Astrocyte (in vitro differentiated cells and primary cell): ENCODE results near the gene SERTAD3. TPM values are rescaled to one million over a fixed set of nuclear protein-coding genes. Genes with fewer than 3 reads are reported as not detected.
"Not testable (repeated sequence)": the region's sequence is repeated elsewhere in the genome, so short reads cannot be mapped to it uniquely, and the experiment has no call there.

Experiments
- DNase-seq: peaks from one replicate; pipeline ENCODE4 v3.0.0-alpha.2; 2010; ENCODE audit warnings: low read depth
- FAIRE-seq: peaks from 2 replicates; lab custom pipeline; 2011; peaks lifted over from hg19 to GRCh38; lab: Jason Lieb, UNC
- H2AFZ ChIP-seq: 2 replicates; pipeline ENCODE4 v1.6.0; 2012; ENCODE audit warnings: low read depth, low read length, inconsistent platforms
- H3K27ac ChIP-seq: 2 replicates; pipeline ENCODE4 v1.5.1; 2011; ENCODE audit warnings: low read depth, low read length, inconsistent platforms
- H3K27me3 ChIP-seq: 2 replicates; pipeline ENCODE4 v1.6.0; 2011; ENCODE audit warnings: low read length, inconsistent platforms; ENCODE audit not compliant: insufficient read depth
- H3K36me3 ChIP-seq: 2 replicates; pipeline ENCODE4 v1.5.1; 2011; ENCODE audit warnings: low read length, inconsistent platforms; ENCODE audit not compliant: insufficient read depth
- H3K4me1 ChIP-seq: 2 replicates; pipeline ENCODE4 v1.5.1; 2011; ENCODE audit warnings: low read length, inconsistent platforms; ENCODE audit not compliant: insufficient read depth
- H3K4me2 ChIP-seq: 2 replicates; pipeline ENCODE4 v1.6.0; 2012; ENCODE audit warnings: low read length, inconsistent platforms
- H3K4me3 ChIP-seq: 2 replicates; pipeline ENCODE4 v1.5.1; 2011; ENCODE audit warnings: low read depth, mild to moderate bottlenecking, low read length, inconsistent platforms; ENCODE audit not compliant: insufficient read depth
- H3K79me2 ChIP-seq: 2 replicates; pipeline ENCODE4 v1.6.0; 2012; ENCODE audit warnings: mild to moderate bottlenecking, low read length, inconsistent platforms; ENCODE audit not compliant: insufficient read depth
- H3K9ac ChIP-seq: 2 replicates; pipeline ENCODE4 v1.6.0; 2012; ENCODE audit warnings: mild to moderate bottlenecking, low read length, inconsistent platforms
- H3K9me3 ChIP-seq: 2 replicates; pipeline ENCODE4 v1.5.1; 2012; ENCODE audit warnings: low read depth, mild to moderate bottlenecking, low read length, inconsistent platforms; ENCODE audit not compliant: insufficient read depth
- H4K20me1 ChIP-seq: 2 replicates; pipeline ENCODE4 v1.6.0; 2012; ENCODE audit warnings: low read length, inconsistent platforms; ENCODE audit not compliant: insufficient read depth
- H3K27ac Mint-ChIP-seq: one replicate; pipeline ENCODE4 v1.8.0; 2021; ENCODE audit warnings: mild to moderate bottlenecking, mixed read lengths; ENCODE audit not compliant: unreplicated experiment
- H3K27me3 Mint-ChIP-seq: one replicate; pipeline ENCODE4 v1.8.0; 2021; ENCODE audit warnings: low read depth, mixed read lengths; ENCODE audit not compliant: unreplicated experiment
- H3K36me3 Mint-ChIP-seq: one replicate; pipeline ENCODE4 v1.8.0; 2021; ENCODE audit warnings: low read depth, mixed read lengths; ENCODE audit not compliant: unreplicated experiment
- H3K4me1 Mint-ChIP-seq: one replicate; pipeline ENCODE4 v1.8.0; 2021; ENCODE audit warnings: low read depth, mixed read lengths; ENCODE audit not compliant: unreplicated experiment
- H3K4me3 Mint-ChIP-seq: one replicate; pipeline ENCODE4 v1.8.0; 2021; ENCODE audit warnings: mild to moderate bottlenecking, moderate library complexity, mixed read lengths; ENCODE audit not compliant: unreplicated experiment
- H3K9me3 Mint-ChIP-seq: one replicate; pipeline ENCODE4 v1.8.0; 2021; ENCODE audit warnings: mild to moderate bottlenecking, mixed read lengths; ENCODE audit not compliant: unreplicated experiment
- CTCF ChIP-seq: IDR thresholded peaks from 2 replicates; pipeline ENCODE4 v1.5.1; 2011; ENCODE audit warnings: low read depth, mild to moderate bottlenecking, inconsistent platforms, low read length, moderate library complexity; ENCODE audit not compliant: insufficient read depth
- EZH2 ChIP-seq: IDR thresholded peaks from 2 replicates; pipeline ENCODE4 v1.6.1; 2012; ENCODE audit warnings: mild to moderate bottlenecking, low read length, inconsistent platforms; ENCODE audit not compliant: insufficient read depth
- total RNA-seq: library from RNA; stranded (reverse); gene quantifications from 2 replicates; pipeline ENCODE4 v1.2.1, GENCODE V29; 2021

Gene SERTAD3
- total RNA-seq, 1 donor from 2014 or later: 49.7 TPM

GRCh38 chr19:40438284-40438683 is 5.9 kb downstream of the SERTAD3 start:
- Histone ChIP-seq H3K27ac (no peak overlapping the region), H3K9ac (no peak overlapping the region), H3K27me3 (no peaks in the 10 kb centered on the region), H4K20me1 (peaks cover 31% of the 10 kb centered on the region), H3K4me2 (no peak overlapping the region), H2AFZ (no peak overlapping the region), H3K4me1 (peaks cover 14% of the 10 kb centered on the region), H3K79me2 (peaks cover 31% of the 10 kb centered on the region), H3K4me3 (no peak overlapping the region), H3K9me3 (no peaks in the 10 kb centered on the region), H3K36me3 (peaks cover 17% of the 10 kb centered on the region)
- H3K27ac Mint-ChIP-seq: no peak overlapping the region
- DNase-seq: no peak
- H3K4me3 Mint-ChIP-seq: peak overlapping the region; percentile 28
- H3K9me3 Mint-ChIP-seq: no peaks in the 10 kb centered on the region
- peaks cover 25% of the 10 kb centered on the region for H3K4me1 Mint-ChIP-seq
- H3K36me3 Mint-ChIP-seq: peaks cover 16% of the 10 kb centered on the region
- H3K27me3 Mint-ChIP-seq: no peaks in the 10 kb centered on the region
- TF ChIP-seq EZH2 (no peak), CTCF (no peak)
- FAIRE-seq: no peak

- DNase-seq: peak; percentile 81
- TF ChIP-seq CTCF (no peak), EZH2 (no peak)
- Mint-ChIP-seq H3K4me1 (peaks cover 11% of the 10 kb centered on the region), H3K4me3 (peak overlapping the region; percentile 80), H3K36me3 (no peaks in the 10 kb centered on the region), H3K27me3 (no peaks in the 10 kb centered on the region), H3K9me3 (no peaks in the 10 kb centered on the region), H3K27ac (peak overlapping the region; percentile 100)
- H3K79me2 ChIP-seq: no peaks in the 10 kb centered on the region
- no peaks in the 10 kb centered on the region for H3K27me3 ChIP-seq
- H3K36me3 ChIP-seq: no peaks in the 10 kb centered on the region
- H3K9me3 ChIP-seq: no peaks in the 10 kb centered on the region
- peak overlapping the region; percentile 83 for H2AFZ ChIP-seq
- H3K4me1 ChIP-seq: peaks cover 8% of the 10 kb centered on the region
- no peaks in the 10 kb centered on the region for H4K20me1 ChIP-seq
- no peak for FAIRE-seq
- H3K4me2 ChIP-seq: peak overlapping the region; percentile 81
- H3K27ac ChIP-seq: peak overlapping the region; percentile 85
- peak overlapping the region; percentile 87 for H3K9ac ChIP-seq
- H3K4me3 ChIP-seq: peak overlapping the region; percentile 55
Measured at GRCh38 chr19:40433391-40434216, 10.5 kb downstream of the SERTAD3 start.

GRCh38 chr19:40432760-40433159 is 11.4 kb downstream of the SERTAD3 start:
- H3K79me2 ChIP-seq, H3K36me3 Mint-ChIP-seq, H3K27me3 ChIP-seq, H2AFZ ChIP-seq, H3K27me3 Mint-ChIP-seq, DNase-seq, H3K4me1 ChIP-seq, H3K27ac ChIP-seq, H3K9me3 ChIP-seq, H3K36me3 ChIP-seq, H4K20me1 ChIP-seq, FAIRE-seq, H3K9me3 Mint-ChIP-seq: not testable (repeated sequence)
- H3K9ac ChIP-seq: peak overlapping the region; percentile 87
- H3K4me3 Mint-ChIP-seq: peak overlapping the region; percentile 80
- peak overlapping the region; percentile 55 for H3K4me3 ChIP-seq
- peaks cover 11% of the 10 kb centered on the region for H3K4me1 Mint-ChIP-seq
- peak overlapping the region; percentile 100 for H3K27ac Mint-ChIP-seq
- peak overlapping the region; percentile 81 for H3K4me2 ChIP-seq
